Activated naive CD4-positive, alpha-beta T cell treated with anti-CD3 and anti-CD28 coated beads, Interleukin-2, amount 10 ng/mL, durations not matched to agents 7 days and 5 days (primary cell): ENCODE data around the gene MAP1B.

ENCODE experiments used
- CTCF ChIA-PET: fragments of 350-600 bp; sonication (Branson Sonifier 250); formaldehyde crosslinking; loops from one replicate; lab custom pipeline; 2021; ENCODE audit warnings: antibody characterized with exemption; lab: Charles Lee
- DNase-seq: peaks from one replicate; pipeline ENCODE4 v3.0.0-alpha.2; 2020
- H3K27ac Mint-ChIP-seq: one replicate; pipeline ENCODE4 v1.8.0; 2021; ENCODE audit warnings: mild to moderate bottlenecking, moderate library complexity, mixed read lengths
- H3K27me3 Mint-ChIP-seq: one replicate; pipeline ENCODE4 v1.8.0; 2021; ENCODE audit warnings: mild to moderate bottlenecking, mixed read lengths
- H3K36me3 Mint-ChIP-seq: one replicate; pipeline ENCODE4 v1.8.0; 2021; ENCODE audit warnings: mixed read lengths
- H3K4me1 Mint-ChIP-seq: one replicate; pipeline ENCODE4 v1.8.0; 2021; ENCODE audit warnings: mixed read lengths
- H3K4me3 Mint-ChIP-seq: one replicate; pipeline ENCODE4 v1.8.0; 2021; ENCODE audit warnings: mild to moderate bottlenecking, moderate library complexity, mixed read lengths
- H3K9me3 Mint-ChIP-seq: one replicate; pipeline ENCODE4 v1.8.0; 2021; ENCODE audit warnings: mixed read lengths

The MAP1B gene

GRCh38 chr5:72194846-72195245, 87.6 kb downstream of the MAP1B start:
- CTCF ChIA-PET, result no interaction called here
- Mint-ChIP-seq H3K36me3 (no peaks in the 10 kb centered on the region), H3K27ac (no peak overlapping the region)

DNA sequence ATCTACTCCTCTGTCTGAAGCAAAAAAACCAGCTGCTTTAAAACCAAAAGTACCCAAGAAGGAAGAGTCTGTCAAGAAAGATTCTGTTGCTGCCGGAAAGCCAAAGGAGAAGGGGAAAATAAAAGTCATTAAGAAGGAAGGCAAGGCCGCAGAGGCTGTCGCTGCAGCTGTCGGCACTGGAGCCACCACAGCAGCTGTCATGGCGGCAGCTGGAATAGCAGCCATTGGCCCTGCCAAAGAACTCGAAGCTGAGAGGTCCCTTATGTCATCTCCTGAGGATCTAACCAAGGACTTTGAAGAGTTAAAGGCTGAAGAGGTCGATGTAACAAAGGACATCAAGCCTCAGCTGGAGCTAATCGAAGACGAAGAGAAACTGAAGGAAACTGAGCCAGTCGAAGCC, 88.3 kb downstream of the MAP1B start:
- Mint-ChIP-seq H3K27ac (no peak overlapping the region), H3K36me3 (no peaks in the 10 kb centered on the region), H3K27me3 (peaks cover 56% of the 10 kb centered on the region)

More at GRCh38 chr5:72194846-72195245, 87.6 kb downstream of the MAP1B start:
- Mint-ChIP-seq H3K4me1 (peaks cover 5% of the 10 kb centered on the region), H3K27me3 (peaks cover 54% of the 10 kb centered on the region), H3K4me3 (no peak overlapping the region), H3K9me3 (no peaks in the 10 kb centered on the region)
- no peak for DNase-seq

GRCh38 chr5:72197393-72197792, 90.1 kb downstream of the MAP1B start:
- peaks cover 46% of the 10 kb centered on the region for H3K27me3 Mint-ChIP-seq
- no peak overlapping the region for H3K4me3 Mint-ChIP-seq
- no peaks in the 10 kb centered on the region for H3K36me3 Mint-ChIP-seq
- no peak overlapping the region for H3K27ac Mint-ChIP-seq
- peaks cover 5% of the 10 kb centered on the region for H3K4me1 Mint-ChIP-seq
- no peak for DNase-seq
- H3K9me3 Mint-ChIP-seq, result no peaks in the 10 kb centered on the region
- CTCF ChIA-PET, result no interaction called here

More for the DNA sequence above, 88.3 kb downstream of the MAP1B start:
- DNase-seq, result no peak
- Mint-ChIP-seq H3K4me1 (peaks cover 5% of the 10 kb centered on the region), H3K4me3 (no peak overlapping the region), H3K9me3 (no peaks in the 10 kb centered on the region)
- CTCF ChIA-PET, result no interaction called here

DNA sequence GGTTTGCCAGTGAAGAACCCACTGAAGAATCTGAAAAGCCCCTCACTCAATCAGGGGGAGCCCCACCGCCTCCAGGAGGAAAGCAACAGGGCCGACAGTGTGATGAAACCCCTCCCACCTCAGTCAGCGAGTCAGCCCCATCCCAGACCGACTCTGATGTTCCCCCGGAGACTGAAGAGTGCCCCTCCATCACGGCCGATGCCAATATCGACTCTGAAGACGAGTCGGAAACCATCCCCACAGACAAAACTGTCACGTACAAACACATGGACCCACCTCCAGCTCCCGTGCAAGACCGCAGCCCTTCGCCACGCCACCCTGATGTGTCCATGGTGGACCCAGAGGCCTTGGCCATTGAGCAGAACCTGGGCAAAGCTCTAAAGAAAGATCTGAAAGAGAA, 92.4 kb downstream of the MAP1B start:
- H3K9me3 Mint-ChIP-seq, result no peaks in the 10 kb centered on the region
- no peaks in the 10 kb centered on the region for H3K36me3 Mint-ChIP-seq
- DNase-seq, result no peak
- CTCF ChIA-PET, result no interaction called here
- H3K4me1 Mint-ChIP-seq, result peaks cover 5% of the 10 kb centered on the region
- no peak overlapping the region for H3K4me3 Mint-ChIP-seq
- H3K27me3 Mint-ChIP-seq, result peaks cover 31% of the 10 kb centered on the region
- H3K27ac Mint-ChIP-seq, result no peak overlapping the region

DNA sequence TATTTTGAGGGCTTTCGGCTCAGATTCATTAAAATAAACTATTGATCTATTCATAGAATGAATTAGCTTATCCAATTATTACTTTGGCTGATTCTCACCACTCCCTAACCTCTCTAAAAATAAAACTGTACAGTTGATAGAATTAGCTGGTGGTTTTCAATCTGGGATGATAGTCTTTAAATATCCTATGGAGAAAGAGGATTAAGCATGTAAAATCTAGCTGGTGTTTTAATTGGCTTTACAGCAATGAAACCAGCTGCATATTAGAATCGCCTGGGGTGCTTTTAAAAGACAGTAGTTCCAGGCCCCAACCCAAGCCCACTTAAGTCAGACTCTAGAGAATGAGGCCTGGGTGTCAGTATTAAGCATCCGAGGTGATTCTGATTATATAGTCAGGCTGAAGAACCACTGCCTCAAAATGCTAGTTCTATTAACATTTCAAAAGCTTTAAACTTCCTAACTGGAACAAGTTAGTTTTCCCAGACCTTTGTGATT, 95.1 kb downstream of the MAP1B start:
- Mint-ChIP-seq H3K27me3 (peaks cover 11% of the 10 kb centered on the region), H3K4me1 (no peaks in the 10 kb centered on the region), H3K9me3 (no peaks in the 10 kb centered on the region), H3K4me3 (no peak overlapping the region), H3K27ac (no peak overlapping the region), H3K36me3 (no peaks in the 10 kb centered on the region)
- CTCF ChIA-PET, result no interaction called here
- no peak for DNase-seq

DNA sequence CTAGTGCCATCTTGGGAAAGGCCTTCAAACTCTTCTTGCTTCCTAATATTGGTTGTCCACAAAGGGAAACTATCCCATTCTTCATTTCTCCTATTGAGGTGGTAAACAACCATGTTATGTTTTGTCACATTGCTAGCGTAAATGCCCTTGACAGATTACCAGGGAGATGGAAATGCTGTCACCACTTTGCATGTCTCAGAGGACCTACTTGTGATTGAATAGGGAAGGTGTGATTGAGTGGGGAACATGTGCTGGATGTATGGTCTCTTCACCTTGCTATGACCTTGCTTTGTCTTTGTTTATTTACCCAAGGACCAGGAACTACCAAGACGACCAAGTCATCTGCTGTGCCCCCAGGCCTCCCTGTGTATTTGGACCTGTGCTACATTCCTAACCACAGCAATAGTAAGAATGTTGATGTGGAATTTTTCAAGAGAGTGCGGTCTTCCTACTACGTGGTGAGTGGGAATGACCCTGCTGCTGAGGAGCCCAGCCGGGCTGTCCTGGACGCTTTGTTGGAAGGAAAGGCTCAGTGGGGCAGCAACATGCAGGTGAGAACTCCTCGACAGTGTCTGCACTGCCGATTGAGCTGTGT, 96.1 kb downstream of the MAP1B start:
- Mint-ChIP-seq H3K4me3 (no peak overlapping the region), H3K36me3 (no peaks in the 10 kb centered on the region), H3K27ac (no peak overlapping the region), H3K27me3 (peaks cover 6% of the 10 kb centered on the region), H3K9me3 (no peaks in the 10 kb centered on the region), H3K4me1 (no peaks in the 10 kb centered on the region)
- no peak for DNase-seq
- CTCF ChIA-PET, result no interaction called here

GRCh38 chr5:72204946-72205345, 97.7 kb downstream of the MAP1B start:
- Mint-ChIP-seq H3K27me3 (peaks cover 2% of the 10 kb centered on the region), H3K36me3 (no peaks in the 10 kb centered on the region), H3K4me1 (no peaks in the 10 kb centered on the region), H3K4me3 (no peak overlapping the region), H3K27ac (no peak overlapping the region), H3K9me3 (no peaks in the 10 kb centered on the region)
- CTCF ChIA-PET, result no interaction called here
- DNase-seq, result no peak

DNA sequence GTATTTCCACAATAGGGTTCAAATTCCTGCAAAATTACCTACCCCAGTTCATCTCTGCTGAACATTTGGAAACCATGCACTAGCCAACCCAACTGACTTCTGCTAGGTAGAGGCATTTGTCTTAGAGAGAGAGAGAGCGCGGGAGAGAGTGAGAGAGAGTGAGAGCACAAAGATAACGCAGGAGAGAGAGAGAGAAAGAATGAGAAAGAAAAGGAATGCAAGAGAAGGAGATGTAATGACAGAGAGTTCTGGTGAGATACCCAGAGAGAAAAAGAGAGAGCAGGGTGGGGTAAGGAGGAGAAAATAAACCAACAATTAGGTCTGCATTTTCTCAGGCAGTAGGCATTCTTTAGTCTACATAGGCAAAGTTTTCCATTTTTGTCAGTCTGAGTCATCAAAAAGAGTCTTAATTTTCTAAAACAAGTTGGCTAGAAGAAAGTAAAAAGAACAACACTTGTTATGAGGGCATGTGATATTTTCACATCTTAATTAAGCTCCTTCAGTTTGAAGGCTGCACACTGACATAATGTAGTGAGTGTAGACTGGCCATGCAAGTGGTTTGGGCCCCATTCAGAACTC, 98.2 kb downstream of the MAP1B start:
- Mint-ChIP-seq H3K27me3 (no peaks in the 10 kb centered on the region), H3K4me3 (no peak overlapping the region), H3K9me3 (no peaks in the 10 kb centered on the region), H3K27ac (no peak overlapping the region), H3K36me3 (no peaks in the 10 kb centered on the region), H3K4me1 (no peaks in the 10 kb centered on the region)
- DNase-seq, result no peak
- CTCF ChIA-PET, result no interaction called here

GRCh38 chr5:72206160-72206559, 98.9 kb downstream of the MAP1B start:
- H3K9me3 Mint-ChIP-seq, result no peaks in the 10 kb centered on the region
- CTCF ChIA-PET, result no interaction called here
- no peaks in the 10 kb centered on the region for H3K36me3 Mint-ChIP-seq
- H3K27me3 Mint-ChIP-seq, result no peaks in the 10 kb centered on the region
- H3K4me3 Mint-ChIP-seq, result no peak overlapping the region
- no peaks in the 10 kb centered on the region for H3K4me1 Mint-ChIP-seq
- DNase-seq, result no peak
- no peak overlapping the region for H3K27ac Mint-ChIP-seq

DNA sequence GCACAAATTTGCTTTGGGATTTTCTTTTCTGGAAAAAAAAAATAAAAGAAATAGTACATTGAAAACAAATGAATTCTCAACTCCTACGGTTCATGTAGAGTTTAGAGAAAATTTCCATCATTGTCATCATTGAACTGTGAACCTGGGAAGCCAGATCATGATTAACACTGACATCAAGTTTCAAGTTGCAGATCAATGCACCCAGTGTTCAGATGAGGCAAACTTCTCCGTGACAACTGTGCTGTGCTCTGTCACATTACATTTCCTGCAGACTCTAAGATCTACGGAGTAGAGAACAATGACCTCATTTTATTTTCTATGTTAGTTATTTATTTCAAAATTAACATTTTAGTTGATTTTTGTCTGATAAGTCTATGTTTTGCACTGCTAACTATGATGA, 99.7 kb downstream of the MAP1B start:
- no peaks in the 10 kb centered on the region for H3K27me3 Mint-ChIP-seq
- H3K4me1 Mint-ChIP-seq, result no peaks in the 10 kb centered on the region
- H3K9me3 Mint-ChIP-seq, result no peaks in the 10 kb centered on the region
- H3K36me3 Mint-ChIP-seq, result no peaks in the 10 kb centered on the region
- CTCF ChIA-PET, result no interaction called here
- no peak overlapping the region for H3K4me3 Mint-ChIP-seq
- H3K27ac Mint-ChIP-seq, result no peak overlapping the region
- no peak for DNase-seq

GRCh38 chr5:72208324-72208926, 101.2 kb downstream of the MAP1B start:
- DNase-seq, result no peak
- CTCF ChIA-PET, result interaction anchor here (0.6 kb wide), 1 partner anchor 40 kb away, joined by 3 read pairs; no protein-coding TSS in a partner anchor
- H3K27ac Mint-ChIP-seq, result no peak overlapping the region
- no peaks in the 10 kb centered on the region for H3K36me3 Mint-ChIP-seq
- no peaks in the 10 kb centered on the region for H3K27me3 Mint-ChIP-seq
- H3K9me3 Mint-ChIP-seq, result no peaks in the 10 kb centered on the region
- H3K4me3 Mint-ChIP-seq, result no peak overlapping the region
- no peaks in the 10 kb centered on the region for H3K4me1 Mint-ChIP-seq

DNA sequence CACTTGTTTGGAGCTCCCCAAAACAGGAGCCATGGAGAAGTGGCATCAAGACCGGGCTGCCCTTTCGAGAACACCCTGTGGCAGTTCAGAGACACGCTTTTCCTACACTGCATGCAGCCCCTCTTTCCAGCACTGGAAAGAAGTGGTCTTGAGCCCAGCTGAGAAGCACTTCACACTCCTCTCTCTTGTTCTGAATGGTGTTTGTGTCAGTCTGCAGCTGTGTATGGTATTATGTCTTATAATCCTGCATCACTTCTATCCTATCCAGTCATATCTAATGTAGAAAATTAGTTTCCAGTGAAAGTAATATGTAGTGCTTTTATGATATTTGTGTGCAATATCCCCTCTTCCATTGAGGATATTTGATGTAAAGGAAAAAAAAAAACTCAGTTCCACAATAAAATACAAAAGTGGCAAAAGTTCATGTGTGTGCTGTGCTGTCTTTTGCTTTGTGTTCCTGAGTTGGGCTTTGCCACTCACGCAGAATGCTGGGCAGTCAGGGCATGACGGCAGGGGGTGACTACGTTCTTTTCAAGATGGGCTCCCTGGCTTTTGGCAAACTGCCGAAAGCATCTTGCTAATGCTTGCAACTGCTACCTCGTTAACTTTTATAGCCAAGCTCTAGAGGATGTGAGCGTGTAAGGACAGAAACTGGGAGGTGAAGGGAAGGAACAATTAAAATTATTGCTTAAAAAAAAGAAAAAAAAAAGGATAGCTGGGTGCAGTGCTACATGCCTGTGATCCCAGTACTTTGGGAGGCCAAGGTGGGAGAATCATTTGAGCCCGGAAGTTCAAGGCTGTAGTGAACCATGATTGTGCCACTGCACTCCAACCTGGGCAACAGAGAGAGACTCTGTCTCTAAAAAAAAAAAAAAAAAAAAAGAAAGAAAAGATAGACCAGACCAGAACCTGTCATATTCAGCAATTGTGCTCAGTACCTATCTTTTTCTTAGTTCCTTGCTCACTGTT, 102.2 kb downstream of the MAP1B start:
- H3K27ac Mint-ChIP-seq, result no peak overlapping the region
- no peaks in the 10 kb centered on the region for H3K27me3 Mint-ChIP-seq
- no peak overlapping the region for H3K4me3 Mint-ChIP-seq
- no peaks in the 10 kb centered on the region for H3K36me3 Mint-ChIP-seq
- no peaks in the 10 kb centered on the region for H3K9me3 Mint-ChIP-seq
- no peak for DNase-seq
- CTCF ChIA-PET, result interaction anchor here (0.6 kb wide), 2 partner anchors 8 to 39 kb away, joined by 3 read pairs; no protein-coding TSS in a partner anchor
- no peaks in the 10 kb centered on the region for H3K4me1 Mint-ChIP-seq

DNA sequence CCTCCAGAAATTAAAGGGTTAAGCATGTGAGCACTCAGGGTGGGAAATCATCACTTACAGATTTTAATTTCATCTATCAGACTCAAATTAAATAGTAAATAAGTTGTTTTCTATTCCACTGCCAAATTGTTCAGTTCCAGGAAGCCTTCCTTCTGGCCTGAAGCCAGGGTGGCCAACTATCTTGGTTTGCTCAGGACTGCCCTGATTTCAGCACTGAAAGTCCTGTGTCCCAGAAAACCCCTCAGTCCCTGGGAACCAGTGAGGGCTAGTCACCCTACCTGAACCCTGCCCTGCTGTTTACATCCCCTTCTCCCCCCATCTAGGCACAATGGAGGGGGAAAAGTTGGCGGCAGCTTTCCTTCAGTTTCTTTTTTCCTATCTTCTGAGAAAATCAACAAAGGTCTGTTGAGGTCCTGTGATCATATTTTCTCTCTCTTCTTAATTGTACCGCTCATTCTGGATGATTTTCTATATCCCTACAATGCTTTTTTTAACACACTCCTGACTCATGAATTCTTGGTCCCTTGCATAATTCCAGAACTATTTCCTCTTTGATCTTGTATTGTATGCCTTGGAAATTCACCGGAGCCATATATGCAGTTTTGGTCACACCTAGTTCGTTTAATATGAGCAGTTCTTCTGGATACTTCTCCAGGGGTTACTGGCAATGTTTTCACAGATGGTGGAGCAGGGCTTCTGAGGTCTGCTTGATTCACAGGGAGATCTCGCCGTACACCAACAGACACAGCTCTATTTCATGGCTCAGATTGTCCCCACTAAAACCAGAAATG, 103.8 kb downstream of the MAP1B start:
- CTCF ChIA-PET, result no interaction called here
- Mint-ChIP-seq H3K27me3 (no peaks in the 10 kb centered on the region), H3K4me1 (no peaks in the 10 kb centered on the region), H3K4me3 (no peak overlapping the region), H3K9me3 (no peaks in the 10 kb centered on the region), H3K27ac (no peak overlapping the region), H3K36me3 (no peaks in the 10 kb centered on the region)
- no peak for DNase-seq
